ENCODE data around the gene DCX.
"Not testable (repeated sequence)": the region's sequence is repeated elsewhere in the genome, so short reads cannot be mapped to it uniquely, and the experiment has no call there.

The DCX gene

DNA sequence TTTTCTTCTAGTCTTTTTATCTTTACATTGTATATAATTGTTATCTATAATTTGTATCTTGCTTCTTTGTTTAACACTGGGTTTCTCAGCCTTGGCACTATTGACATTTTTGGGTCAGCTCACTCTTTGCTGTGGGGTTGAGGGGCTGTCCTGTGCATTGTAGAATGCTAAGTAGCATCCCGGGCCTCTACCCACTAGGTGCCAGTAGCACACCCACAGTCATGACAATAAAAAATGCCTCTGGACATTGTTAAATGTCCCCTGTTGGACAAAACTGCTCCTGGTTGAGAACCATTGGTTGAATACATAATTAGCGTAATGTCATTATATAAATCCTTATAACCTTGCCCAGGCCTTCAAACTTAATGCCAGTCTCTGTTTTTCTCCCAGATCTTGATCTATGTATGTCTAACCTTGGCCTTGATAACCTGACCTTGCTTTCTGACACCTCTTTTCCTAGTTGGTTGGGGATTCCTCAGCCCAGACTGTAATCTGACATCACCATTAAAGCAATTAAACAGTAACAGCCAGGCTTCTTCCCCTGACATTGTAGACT is 46.1 kb downstream of the DCX start:
- no peak for DNase-seq

DNA sequence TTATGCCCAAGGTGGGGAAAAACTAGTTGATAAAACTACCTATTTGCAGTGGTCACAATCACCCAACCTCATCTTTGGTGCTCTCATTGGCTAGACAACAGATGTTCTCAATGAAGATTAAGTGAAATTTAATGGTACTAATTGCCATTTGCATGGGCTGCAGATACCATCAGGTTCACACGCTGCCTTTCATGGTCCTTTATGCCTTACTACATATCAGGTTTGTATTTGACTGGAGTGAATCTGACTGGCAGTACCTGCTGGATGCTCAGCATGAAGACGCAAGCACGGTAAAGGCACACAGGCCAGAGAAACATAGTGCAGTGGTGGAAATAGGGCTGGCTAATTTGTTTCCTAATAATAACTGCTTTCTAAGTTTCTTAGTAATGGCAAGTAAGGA is 48.3 kb downstream of the DCX start:
- no peak for DNase-seq

DNA sequence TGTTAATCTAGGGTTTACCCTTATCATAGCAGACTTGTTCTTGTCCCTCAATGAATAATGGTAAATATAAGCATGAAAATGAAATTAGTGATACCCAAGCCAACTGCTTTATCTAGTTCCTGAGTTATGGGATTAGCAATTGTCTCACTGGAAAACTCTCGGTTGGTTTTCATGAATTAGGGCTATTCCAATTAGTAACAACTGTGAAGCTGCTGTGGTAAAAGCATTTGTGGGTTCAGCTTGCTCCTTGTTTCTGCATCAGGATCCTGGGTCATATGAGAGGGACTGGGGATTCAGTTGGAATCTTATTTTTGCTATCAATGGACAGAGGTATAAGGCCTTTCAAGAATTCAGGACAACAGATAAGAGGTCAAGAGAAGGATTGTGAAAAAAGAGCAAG is 50.2 kb downstream of the DCX start:
- DNase-seq = no peak

DNA sequence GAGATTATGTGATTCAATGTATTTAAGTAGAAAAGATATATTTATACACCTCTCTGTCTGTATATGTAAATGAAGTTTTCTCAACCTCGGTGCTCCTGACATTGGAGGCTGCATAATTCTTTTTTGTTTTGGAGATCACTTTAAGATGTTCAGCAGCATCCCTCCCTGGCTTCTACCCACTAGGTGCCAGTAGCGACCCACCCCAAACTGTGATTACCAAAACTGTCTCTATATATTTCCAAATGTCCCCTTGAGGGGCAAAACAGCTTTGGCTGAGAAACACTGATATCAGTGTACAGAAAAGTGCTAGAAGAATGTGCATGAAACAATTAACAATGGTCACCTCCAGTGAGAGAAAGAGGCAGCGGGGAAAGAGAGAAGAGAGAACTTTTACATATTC is 51.2 kb downstream of the DCX start:
- no peak for DNase-seq

DNA sequence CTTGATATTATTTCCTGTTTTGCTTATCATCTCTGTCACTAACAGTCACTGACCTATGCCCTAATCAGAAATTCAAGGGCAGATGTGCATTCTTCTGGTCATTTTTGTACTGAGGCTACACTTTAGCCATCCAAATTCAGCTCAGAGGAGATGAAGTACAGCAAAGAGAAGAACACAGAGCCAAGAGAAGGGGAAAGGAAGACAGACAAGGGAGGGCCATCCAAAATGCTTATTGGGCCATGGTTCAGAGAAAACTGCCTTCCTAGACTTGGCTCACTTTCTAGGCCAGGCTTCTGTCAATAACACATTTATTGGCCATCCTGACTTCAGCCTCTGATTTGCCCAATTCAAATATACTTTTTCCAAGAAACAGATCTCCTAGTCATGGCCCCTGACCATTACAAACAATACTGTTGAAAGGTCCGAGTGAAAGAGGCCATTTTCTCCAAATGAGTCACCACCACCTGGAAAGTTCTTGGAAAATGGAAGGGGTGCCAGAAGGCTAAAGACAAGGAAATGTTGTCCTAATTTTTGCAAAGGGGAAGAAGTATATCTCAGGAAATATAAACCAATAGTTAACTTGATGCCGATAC is 56.4 kb downstream of the DCX start:
- DNase-seq = no peak

DNA sequence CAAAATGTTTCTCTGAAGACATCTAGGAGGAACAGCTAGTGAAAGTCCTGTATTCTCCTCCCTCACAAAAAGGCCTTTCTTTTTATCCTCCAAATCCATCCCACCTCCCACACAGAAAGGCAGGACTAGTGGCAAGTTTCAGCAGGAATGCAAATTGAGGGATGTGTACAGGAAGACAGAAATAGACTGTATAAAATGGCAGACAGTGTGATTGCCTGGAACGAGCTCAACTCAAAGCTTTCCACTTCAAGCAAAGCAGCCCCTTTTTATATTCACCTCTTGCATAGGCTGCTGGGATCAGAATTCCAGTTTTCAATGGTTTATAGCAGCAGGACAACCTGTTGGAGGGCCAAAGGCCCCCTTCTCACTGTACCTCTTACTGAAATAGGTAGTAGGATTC is 57.5 kb downstream of the DCX start:
- DNase-seq = no peak

DNA sequence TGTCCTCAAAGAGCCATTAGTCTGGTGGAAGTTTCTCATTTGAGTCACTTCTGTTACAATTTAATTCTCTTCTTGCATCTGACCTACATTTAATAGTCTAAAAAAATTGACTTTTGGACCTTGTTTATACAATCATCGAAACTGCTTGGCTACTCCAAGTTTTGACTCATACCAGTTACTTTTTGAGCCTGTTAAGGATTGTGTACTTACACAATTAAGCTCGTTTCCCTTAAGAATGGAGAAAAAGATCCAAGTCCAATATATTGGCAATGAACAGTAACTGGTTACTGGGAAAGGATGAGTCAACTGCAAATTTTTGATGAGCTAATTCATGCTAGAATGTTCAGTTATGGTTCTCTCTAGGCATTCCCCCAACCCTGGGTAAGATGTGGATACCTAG is 58.2 kb downstream of the DCX start:
- no peak for DNase-seq

DNA sequence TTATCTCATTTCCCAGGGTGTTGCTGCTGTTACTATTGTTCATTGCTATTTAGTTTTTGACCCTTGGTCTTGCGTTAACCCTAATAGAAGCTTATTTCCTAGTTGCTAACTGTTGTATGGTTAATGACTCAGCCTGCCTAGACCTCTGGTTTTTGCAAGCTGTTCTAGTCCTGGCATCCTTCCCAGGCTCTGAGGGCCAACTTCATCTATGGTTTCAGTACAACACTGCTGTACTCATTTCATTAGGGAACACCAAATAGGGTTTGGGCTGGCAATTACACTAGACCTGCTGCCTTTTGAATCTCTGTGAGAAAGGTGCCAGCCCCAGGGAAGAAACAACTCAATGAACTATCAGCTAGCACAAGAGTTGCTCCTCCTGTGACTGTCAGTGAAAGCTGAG is 59.6 kb downstream of the DCX start:
- no peak for DNase-seq

DNA sequence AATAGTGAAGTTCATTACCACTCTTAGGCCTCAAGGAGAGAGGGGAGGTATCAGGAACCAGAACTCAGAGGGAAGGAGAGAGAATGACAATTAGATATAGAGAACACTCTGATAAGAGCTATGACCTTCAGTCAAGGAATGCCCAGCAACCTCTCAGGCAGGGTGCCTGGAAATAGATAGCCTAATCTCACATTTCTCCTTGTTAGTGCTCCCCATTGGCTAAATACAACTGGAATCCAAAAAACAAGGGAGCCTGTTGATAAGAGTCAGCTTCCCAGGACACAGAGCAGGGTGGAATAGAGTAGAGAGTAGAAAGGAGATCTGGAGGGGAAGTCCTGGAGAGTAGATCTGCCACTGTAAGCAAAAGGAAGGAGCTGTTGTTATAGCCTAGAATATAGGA is 62.1 kb downstream of the DCX start:
- DNase-seq = no peak

DNA sequence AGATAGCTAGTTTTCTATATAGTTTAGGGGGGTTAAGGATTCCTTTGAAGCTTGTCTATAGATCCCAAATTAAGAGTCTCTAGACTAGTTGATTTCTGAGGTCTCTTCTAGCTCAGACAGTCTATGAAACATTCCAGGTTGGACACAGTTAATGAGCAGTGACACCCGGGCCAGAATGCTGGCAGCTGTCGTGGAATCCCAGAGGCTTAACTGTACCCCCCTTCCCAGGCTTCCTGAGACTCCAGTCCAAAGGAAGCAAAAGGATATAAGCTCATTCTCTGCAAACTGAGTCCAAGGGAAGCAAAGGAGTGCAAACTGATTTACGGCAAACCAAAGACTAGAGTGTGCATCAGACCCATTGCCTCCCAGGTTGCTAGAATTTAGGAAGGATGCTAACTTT is 62.9 kb downstream of the DCX start:
- DNase-seq = no peak

DNA sequence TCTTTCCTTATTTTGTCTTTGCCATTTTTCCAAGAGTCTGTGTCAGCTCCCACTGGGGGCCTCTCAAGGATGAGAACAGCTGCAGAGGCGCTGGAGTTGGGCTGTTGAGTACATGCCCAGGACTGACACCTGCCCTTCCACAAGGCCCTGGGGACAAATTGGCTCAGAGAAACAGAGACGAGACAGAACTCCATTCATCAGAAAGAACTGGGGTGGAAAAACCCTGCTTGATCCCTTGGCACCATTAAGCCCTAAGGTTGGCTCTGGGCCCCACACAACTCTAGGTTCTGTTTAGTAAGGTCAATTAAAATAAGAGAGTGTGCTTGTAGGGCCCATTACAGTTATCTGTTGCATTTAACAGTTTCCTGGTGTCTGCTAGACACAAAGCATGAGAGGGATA is 63.6 kb downstream of the DCX start:
- DNase-seq = no peak

DNA sequence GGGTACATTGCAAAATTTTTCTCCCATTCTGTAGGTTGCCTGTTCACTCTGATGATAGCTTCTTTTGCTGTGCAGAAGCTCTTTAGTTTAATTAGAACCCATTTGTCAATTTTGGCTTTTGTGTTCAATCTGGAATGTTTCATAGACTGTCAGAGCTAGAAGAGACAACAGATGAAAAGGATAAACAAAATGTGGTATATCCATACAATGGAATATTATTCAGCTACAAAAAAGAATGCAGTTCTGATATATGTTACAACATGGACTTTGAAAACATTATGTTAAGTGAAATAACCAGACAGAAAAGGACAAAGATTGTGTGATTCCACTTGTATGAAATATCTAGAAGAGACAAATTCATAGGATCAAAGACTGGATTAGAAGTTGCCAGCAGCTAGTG is 65.8 kb downstream of the DCX start:
- DNase-seq = not testable (repeated sequence)

DNA sequence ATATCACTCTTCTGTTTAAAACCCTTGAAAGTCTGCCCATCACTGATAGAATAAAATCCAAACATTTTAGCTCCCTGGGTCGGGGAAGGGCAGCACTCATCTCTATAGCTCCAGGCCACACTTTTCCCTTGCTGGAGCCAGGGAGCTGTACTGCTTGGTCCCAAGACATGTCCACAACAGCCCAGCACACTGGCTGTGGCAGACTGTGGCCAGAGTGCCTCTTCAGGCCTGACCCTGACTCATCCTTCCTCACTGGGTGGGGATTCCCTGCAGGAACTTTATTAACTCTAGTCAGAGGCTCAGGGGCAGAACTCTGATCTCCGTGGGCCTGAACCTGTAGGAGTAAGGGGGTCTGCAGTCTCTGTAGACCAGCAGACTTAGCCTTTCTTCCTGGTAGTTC is 71.9 kb downstream of the DCX start:
- DNase-seq = no peak

DNA sequence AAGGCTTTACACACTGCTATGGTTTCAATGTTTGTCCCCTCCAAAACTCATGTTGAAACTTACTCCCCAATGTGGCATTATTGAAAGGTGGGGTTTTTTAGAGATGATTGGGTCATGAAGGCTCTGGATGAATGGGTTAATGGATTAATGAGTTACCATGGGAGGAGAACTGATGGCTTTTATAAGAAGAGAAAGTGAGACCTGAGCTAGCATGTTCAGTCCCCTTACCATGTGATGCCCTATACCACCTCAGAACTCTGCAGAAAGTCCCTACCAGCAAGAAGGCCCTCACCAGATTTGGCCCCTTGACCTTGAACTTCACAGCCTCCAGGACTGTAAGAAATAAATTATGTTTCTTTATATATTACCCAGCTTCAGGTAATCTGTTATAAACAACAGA is 72.8 kb downstream of the DCX start:
- no peak for DNase-seq

DNA sequence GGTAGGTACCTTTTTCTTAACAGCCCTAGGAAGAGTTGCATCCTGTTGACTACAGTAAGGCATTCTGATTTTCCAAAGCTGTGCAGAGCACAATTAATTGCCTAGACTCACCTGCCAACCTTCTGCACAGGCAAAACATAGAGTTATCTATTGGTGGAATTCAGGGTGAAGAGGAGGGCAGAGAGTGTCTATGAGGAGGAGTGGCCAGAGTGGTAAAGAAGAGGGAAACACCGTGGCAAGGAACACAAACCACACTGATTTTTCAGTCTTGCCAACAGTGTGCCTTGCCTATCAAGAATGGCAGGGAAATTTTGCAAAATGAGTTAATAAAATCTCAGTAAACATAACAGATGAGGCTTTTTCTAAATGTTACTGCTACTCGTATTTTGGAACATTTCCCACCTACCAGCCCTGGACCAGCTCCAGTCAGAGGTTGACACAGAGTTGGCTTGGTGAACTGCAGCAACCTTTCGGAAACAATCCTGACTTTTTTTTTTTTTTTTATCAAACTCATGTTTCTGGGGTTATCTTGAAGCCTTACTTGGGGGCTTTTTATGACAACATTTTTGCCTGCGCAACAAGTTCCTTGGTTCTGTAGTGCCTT is 73.8 kb downstream of the DCX start:
- no peak for DNase-seq

DNA sequence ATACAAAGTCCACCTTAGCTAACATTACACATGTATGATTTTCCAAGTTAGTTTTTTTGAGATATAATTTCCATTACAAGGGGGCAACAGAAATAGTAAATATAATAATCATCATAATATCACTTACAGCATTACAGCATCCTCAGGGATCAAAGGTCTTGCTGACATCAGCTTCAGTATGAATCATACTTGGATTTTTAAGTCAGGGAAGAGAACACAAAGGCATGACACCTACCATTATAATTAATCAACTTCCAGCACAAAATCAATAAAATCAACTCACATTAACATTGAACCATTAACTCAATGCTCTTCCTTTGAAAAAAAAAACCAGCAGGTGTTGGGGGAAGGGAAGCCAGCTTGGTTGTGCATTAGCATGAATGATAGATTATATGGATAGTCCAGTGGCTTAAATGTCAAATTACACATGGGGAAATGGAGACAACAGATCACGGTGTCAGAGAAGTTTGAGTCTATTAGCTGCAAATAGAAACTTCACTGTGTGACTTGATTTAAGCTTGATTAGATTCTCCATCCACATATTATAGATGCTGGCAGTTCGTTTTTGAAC is 74.8 kb downstream of the DCX start:
- DNase-seq = no peak

DNA sequence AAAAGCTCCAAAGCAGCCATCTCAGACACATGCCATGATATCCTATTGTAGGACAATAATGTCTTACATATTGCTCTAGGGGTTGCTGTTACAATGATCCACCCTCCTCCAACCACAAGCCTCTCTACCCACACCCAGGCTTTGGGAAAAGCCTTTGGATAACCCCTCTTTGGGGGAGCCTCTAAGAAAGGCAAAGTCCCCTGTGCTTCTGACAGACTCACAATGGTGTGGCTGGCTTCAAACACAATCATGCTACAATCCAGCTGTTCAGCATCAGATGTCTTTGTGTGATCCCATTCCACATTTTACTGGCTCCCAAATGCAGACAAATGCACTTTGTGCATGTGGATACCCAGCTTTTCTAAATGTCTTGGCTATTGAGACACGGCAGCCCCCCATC is 75.9 kb downstream of the DCX start:
- no peak for DNase-seq

DNA sequence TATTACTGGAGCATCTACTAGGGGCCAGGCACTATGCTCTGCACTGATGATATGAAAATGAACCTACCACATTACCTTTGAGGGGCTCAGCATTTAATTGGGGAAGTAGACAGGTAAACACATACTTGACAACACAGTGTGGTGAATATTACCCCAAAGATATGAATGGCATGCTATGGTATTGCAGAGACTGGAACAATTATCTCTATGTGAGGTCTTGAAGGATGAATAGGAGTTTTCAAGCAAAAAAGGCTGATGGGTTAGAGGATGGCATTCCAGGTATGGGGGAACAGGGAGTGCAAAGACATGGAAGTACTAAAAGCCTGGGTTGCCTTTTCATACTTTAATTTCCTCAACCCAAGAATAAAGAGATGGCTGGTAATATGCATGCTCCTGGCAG is 82.6 kb downstream of the DCX start:
- DNase-seq = no peak

DNA sequence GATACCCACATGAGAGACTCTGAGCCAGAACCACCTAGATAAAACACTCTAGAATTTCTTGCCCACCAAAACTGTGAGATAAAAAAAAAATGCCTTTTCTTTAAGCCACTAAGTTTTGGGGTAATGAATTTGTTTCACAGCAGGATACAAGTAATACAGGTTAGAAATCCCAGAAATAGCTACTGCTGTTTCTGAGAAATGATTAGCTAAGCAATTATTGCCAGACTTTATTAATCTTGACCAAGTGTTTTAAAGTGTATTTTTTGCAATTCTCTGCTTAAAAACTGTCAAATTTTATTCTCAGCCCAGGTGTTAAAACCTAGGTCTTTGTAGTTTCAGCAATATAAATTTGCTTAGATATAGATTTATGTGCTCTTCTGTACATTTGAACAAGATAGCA is 83.1 kb downstream of the DCX start:
- DNase-seq = no peak

DNA sequence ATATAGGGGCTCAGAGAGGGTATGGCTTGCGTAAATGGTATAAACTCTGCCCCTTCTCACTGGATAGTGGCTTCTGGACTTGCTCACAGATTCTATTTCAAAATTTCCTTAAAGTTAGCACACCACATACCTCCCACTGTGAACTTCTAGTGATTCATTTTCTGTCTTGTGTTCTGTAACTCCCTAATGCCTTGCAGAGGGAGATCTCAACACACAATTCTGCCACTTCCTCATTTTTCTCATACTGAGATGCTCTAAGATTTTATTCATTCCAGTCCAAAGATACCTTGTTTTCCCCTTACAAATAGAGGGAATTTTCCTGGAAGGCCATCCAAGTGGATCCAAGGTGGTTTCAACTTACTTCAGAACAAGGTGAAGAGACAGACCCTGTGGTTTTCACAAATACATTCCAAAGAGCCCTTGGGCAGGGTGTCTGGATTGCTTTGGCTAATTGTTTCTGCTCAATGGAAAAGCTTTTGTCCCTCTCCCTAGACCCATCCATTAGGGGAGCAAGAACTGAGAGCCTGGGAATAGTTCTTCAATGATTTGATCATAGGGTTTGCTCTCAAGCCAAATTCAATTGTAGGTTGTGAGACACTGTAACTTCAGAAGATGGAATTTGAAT is 89.6 kb downstream of the DCX start:
- DNase-seq = no peak

DNA sequence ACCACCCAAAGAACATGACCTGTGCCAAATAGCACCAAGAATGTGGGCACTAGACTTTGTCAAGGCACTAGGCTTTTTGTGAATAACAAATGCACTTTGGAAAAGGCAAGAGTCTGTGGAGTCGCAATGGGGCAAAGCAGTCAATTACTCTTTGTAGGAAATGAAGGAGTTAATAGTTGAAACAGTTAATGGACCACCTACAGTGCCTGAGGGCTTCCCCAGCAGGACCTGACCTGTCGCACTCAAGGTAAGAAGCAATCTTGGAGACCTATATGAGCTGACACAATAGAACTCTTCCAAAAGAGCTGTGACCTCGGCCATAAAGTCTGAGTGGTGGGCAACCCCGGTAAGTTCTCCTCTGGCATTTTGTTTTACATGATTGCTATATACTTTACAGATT is 92.5 kb downstream of the DCX start:
- no peak for DNase-seq

DNA sequence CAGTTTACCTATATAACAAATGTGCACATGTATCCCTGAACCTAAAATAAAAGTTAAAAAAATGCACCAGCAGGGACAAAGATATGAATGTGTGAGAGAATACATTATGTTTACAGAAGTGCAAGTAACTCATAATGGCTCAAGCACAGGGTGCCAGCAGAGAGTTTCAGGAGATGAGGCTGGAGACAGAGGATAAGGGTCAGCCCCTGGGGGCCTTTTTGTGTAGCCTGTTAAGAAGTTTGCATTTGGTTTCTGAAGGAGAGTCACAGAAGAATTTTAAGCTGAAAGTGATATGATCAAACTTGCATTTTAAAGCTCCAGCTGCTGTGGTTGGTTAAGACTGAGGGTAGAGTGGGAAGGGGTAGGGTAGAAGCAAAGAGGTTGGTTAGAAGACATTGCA is 93.1 kb downstream of the DCX start:
- DNase-seq = no peak

DNA sequence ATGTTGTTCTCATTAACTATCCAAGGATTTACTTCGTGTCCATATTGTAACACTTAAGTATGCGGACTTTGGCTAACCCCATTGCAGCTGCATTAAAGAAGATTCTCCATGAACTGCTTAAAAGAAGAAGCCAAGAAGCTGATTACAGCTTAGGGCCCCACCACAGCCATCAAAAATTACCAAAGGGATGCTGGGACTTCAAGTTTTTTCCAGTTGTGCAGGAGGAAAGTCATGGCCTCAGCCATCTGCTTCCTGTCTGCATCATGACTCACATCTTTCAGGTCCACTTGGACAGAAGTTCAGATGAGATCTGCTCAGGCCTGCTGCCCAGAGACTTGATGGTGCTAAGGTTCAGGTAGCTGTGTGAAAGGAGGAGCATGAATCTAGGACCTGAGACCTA is 102.9 kb downstream of the DCX start:
- DNase-seq = no peak

DNA sequence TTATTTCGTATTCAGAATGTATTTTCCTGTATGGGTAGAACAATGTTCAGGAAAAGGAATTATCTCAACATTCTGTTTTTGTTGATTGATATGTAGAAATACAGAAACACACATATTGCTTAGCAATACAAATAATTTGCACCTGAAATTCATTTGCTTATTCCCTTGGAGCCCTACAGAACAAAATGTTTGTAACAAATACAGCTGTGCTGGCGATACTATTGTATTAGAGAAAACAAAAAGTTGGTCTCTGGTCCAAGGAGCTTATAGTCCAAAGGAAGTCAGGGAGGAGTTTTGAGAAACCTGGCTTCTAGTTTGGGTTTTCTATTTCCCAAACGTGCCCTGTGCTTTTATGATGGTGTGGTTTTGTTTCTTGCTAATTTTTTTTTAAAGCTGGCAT is 104.0 kb downstream of the DCX start:
- DNase-seq = no peak

Data from activated CD4-positive, CD25-positive, alpha-beta regulatory T cell treated with anti-CD3 and anti-CD28 coated beads, Interleukin-2, amount 50 U/mL, for 72 hours (primary cell).